Activated CD8-positive, alpha-beta memory T cell treated with anti-CD3 and anti-CD28 coated beads for 36 hours (primary cell): ENCODE measurements around the gene RNLS. TPM values are rescaled to one million over a fixed set of nuclear protein-coding genes. Genes with fewer than 3 reads are reported as not detected.

Experiments
- CTCF ChIA-PET: fragments of 350-600 bp; sonication (Branson Sonifier 250); formaldehyde crosslinking; loops from one replicate; lab custom pipeline; 2021; ENCODE audit warnings: antibody characterized with exemption; lab: Charles Lee
- POLR2A ChIA-PET: fragments of 350-600 bp; sonication (Branson Sonifier 250); formaldehyde crosslinking; loops from one replicate; lab custom pipeline; 2021; ENCODE audit warnings: antibody characterized with exemption; lab: Charles Lee
- total RNA-seq, 2 experiments: library from RNA; stranded (reverse); gene quantifications; one replicate each; pipeline ENCODE4 v1.2.3, GENCODE V29; 2021

Gene RNLS
- total RNA-seq, 2 experiments from 2014 or later, result 4.3 to 6.2 TPM

DNA sequence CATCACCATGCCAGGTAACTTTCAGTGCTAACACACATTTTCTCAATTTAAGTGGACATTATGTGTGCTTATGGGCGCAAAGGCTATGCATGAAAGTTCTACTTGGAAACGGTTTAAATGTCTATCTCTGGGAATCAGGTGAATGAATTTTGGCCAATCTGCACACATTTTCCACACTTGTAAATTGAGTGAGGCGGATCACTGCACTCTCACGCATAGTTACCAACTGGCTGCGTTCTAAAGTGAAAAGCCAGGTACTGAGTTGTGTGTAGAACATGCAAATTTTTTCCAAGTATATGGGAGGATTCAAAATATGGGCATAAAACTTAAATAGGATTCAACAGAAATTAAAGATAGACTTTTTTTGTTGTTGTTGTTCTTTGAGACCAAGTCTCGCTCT is 323.7 kb downstream of the RNLS start:
- CTCF ChIA-PET, result no interaction called here
- POLR2A ChIA-PET, result no interaction called here

DNA sequence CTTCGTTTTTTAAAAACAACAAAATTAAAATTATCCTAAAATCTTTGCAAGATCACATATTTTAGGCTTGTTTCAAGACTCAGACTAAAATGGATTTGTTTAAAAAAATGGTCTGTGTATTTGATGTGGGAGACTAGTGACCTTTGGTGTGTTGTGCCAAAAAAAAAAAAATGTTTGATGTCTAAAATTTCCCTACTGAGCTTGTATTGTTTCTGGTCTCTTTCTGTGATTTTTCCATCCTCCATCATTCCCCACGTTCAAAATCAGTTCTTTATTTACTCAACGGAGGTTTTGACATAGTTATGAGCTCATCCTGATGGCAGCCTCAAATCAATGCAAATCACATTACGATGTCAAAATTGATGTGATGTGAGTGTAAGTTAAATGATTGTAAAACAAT is 326.2 kb downstream of the RNLS start:
- POLR2A ChIA-PET, result no interaction called here
- CTCF ChIA-PET, result no interaction called here

DNA sequence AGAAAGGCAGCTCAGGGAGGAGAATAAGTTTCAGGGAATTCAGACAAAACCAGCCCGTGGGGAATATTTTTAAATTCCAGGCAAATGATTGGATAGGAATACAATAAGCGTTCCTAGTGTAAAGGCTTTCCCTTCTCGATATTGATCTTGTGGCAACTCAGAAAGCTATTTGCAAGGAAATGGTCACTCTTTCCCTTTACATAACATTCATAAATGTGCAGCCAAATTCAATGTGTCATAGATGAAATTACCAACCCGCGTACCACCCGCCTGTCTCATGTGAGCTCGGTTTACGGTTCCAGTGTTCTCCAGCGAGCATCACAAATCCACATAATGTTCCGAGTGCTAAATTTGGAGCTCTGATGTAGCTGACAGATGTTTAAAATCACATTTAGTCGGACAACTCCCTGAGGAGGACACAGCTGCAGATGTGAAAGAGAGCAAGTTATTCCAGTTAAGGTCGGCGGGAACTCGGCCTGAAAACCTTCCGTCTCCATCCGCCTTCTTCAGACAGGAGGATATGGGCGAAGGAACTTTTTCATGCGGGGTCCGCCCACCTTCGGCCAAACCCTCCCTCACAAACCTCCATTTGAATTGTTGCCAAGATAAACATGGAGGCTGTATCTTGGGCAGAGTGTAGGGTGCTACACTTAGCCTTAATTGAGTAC is 327.0 kb downstream of the RNLS start:
- ChIA-PET CTCF (no interaction called here), POLR2A (no interaction called here)

DNA sequence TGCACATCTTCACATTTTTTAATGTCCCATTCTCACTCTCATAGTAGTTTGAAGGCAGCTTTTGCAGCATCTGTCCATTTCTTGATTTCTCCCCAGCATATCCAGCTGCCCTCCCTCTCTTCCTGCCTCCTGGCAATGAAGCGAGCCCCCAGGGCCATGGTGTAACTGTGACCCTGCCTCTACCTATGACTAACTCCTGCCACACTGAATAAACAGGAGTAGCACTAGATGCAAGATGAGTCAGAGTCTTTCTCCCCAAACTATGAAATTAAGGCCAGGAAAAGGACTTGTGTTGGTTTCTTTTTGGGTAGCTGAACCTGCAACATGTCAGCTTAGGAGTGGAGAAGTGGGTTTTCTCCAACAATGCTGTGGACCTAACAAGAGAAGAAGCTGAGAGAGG is 329.0 kb downstream of the RNLS start:
- ChIA-PET POLR2A (no interaction called here), CTCF (no interaction called here)

DNA sequence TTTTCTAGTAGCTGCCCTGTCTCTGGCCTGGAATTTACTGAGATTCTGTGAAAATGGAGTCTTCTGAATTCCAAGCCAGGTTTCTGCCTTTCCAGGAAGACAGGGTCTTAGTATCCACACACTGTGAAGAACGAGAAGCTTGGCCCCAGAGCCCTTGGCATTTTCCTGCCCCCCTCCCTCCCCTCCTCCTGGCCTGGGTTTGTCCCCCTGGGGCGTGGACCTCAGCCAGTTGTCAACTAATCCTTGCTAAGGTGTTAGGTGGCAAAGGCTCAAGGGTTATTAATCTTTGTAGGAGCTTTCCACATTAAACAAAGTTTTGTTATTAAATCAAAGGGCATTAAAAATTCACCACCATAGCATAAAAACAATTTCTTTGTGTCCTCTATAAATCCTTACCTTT is 329.5 kb downstream of the RNLS start:
- CTCF ChIA-PET, result interaction anchor here (1.8 kb wide), 1 partner anchor 10 kb away, joined by 3 read pairs; no protein-coding TSS in a partner anchor
- POLR2A ChIA-PET, result no interaction called here

- ChIA-PET POLR2A (no interaction called here), CTCF (interaction anchor here (1.8 kb wide), 1 partner anchor 10 kb away, joined by 3 read pairs; no protein-coding TSS in a partner anchor)
Observed at GRCh38 chr10:88253128-88253527, 330.0 kb downstream of the RNLS start.

DNA sequence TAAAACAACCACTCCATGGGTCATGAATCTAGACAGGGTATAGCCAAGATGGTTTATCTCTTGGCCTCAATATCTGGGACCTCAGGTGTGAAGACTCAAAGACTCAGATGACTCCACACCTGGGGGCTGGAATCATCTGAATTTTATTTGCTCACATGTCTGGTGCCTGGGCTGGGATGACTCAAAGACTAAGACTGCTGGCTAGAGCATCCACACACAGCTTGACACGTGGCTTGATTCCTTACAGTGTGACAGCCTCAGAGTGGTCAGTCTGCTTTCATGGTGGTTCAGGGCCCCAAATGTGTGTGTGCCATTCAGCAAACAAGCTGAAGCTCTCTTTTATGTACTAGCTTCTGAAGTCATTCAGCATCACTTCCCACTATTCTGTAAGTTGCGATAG is 333.7 kb downstream of the RNLS start:
- ChIA-PET POLR2A (no interaction called here), CTCF (no interaction called here)

GRCh38 chr10:88246675-88247074 is 336.4 kb downstream of the RNLS start:
- POLR2A ChIA-PET, result interaction anchor here (0.5 kb wide), 1 partner anchor 46 kb away, joined by 4 read pairs; no protein-coding TSS in a partner anchor
- CTCF ChIA-PET, result no interaction called here

- POLR2A ChIA-PET, result no interaction called here
- CTCF ChIA-PET, result no interaction called here
Observed at GRCh38 chr10:88245974-88246511, 337.1 kb downstream of the RNLS start.

DNA sequence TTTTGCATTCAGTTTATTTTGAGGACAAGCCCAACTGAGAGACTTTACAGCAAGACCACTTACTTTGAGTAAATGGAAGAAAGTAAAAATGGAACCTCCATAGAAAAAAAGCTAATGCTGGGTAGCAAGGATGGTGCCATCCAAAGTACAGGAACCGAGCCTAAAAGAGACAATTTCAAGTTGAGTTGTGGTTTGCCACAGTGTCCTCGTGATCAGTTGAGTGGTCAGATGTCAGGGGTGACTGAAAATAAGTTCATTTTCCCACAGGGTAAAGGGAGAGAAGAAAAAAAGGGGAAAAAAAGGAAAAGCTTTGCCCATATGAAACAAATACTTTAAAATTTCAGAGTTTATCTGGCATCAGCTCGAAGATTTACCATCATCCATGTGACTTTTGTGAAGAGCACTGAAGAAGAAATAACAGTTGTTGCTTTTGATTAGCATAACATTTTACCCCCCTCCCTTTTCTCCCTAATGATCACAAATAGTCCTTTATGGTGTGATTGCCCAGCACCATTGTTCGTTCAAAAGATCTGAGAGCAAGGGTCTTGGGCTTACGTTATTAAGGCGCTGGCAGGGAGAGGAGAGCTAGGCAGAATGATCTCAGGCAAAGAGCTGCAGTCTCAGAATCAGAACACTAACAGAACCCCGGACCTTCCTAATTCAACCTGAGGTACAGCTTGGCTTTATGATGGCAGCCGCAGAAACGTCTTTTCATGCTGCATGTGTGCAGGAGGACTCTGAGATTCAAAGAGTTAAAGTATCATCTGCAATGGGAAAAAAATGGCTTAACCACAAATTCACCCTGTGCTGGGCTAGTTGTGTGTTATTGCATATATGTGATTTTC is 338.1 kb downstream of the RNLS start:
- CTCF ChIA-PET, result no interaction called here
- POLR2A ChIA-PET, result no interaction called here

DNA sequence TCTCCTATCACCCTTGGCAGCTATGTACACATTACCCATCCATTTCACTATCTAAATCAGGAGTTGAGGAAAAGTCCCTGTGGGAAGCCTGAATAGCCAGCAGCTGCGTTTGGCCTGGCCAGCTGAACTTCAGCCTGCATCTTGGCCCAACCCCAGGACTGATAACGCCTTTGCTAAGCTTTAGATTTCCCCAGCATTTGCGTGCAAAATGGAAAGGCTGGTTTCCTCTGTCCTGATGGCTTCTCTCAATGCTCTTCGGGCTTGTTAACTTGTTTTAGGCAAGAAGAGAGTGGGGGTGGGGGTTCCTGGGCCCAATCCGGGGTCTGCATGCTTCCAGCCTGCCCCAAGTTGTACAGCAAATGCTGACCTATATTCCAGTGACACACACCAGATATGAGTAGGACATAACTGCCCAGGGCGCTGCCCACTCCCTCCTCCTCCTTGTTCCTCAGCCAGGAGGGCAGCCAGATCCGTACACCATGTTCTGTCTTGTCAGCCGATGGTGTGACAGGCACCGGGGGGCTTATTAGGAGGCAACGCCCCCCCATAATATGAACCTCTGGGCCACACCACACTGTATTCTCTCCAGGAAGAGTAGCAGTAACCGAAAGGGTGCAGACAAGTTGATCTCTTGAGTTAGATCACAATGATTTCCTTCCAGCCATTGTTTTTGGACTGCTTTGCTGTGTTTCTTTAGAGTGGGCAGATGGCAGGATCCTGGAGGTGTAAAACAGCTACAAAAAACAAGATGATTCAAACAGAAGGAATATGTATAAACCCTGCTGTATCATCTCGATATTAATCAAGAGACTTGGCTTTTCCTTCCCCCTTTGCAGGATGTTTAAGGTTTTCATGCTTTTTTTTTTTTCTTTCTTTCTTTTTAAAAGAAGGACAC is 339.0 kb downstream of the RNLS start:
- CTCF ChIA-PET, result no interaction called here
- POLR2A ChIA-PET, result no interaction called here

- CTCF ChIA-PET, result no interaction called here
Observed at GRCh38 chr10:88243202-88243744, 339.8 kb downstream of the RNLS start.

GRCh38 chr10:88241501-88241900 is 341.6 kb downstream of the RNLS start:
- ChIA-PET CTCF (interaction anchor here (0.6 kb wide), 1 partner anchor 175 kb away, joined by 3 read pairs; no protein-coding TSS in a partner anchor), POLR2A (no interaction called here)

More at GRCh38 chr10:88243202-88243744, 339.8 kb downstream of the RNLS start:
- POLR2A ChIA-PET, result no interaction called here

DNA sequence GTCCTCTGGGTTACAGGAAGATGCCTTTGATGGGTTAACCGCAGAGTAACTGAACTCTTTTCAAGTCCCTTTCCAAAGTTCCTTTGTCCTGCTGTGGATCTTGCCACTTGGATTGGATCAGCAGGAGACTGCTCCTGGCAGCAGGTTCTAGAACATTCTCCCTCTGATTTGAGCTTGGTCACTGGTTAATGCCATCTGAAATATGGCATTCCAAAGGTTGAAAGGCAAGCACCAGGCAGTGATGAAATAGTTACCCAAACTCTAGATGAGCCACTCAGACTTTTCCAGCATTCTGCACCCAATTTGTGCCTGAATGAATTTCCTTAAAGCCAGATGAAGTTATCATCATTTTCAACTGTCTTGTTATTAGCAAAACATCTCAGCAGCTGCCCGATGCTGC is 343.9 kb downstream of the RNLS start:
- CTCF ChIA-PET, result no interaction called here
- POLR2A ChIA-PET, result no interaction called here

- CTCF ChIA-PET, result no interaction called here
Observed at GRCh38 chr10:88238615-88238914, 344.6 kb downstream of the RNLS start.

GRCh38 chr10:88237896-88238614 is 345.1 kb downstream of the RNLS start:
- POLR2A ChIA-PET, result no interaction called here
- CTCF ChIA-PET, result no interaction called here

More at GRCh38 chr10:88238615-88238914, 344.6 kb downstream of the RNLS start:
- POLR2A ChIA-PET, result no interaction called here

DNA sequence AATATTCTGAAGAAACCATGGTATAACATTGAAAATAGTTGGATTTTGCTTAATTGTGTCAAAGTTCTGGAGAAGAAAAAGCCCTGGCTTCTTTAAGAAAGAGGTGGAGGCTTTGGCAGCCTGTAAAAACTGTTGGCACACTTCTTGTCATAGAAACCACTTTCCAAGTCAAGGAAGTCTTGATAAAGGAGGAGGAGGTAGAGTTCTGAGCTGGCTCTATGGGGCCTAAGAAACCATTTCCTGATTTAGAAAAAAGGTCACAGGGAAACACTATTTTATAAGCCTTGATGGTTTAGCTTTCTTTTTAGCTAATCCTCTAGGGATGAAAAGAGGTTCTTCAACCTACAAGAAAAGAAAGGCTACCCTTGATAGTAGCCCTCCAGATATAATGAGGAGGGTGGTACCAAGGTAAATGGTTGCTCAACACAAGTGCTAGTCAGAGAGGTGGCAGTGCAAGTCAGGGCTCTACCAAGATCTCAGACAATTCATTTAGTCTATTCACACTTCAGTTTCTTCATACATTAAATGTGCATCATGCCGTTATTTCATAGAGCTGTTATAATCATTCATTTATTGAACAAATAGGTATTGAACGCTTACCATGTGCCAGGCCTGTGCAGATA is 346.9 kb downstream of the RNLS start:
- ChIA-PET POLR2A (no interaction called here), CTCF (interaction anchor here (0.9 kb wide), 1 partner anchor 17 kb away, joined by 3 read pairs; no protein-coding TSS in a partner anchor)

DNA sequence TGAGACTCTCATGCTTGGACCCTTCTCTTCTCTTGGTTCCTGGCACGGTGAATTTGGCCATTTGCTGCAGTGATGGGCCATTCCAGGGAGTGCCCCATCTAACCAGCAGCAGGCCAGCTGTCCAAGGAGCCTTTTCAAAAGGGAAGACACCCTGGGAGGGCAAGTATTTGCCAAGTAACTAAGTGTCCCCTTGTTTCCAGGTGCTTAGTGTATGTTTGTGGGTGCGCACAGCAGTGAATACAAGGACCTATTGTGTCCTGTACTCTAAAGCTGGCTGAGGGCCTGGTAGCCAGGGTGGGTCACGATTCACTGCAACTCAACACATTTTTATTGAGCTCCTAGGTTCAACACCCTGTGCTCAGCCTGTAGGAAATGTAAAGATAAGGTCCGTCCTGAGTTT is 348.8 kb downstream of the RNLS start:
- CTCF ChIA-PET, result no interaction called here
- POLR2A ChIA-PET, result no interaction called here
